ENCODE data around the gene MAD1L1. TPM values are rescaled to one million over a fixed set of nuclear protein-coding genes. Genes with fewer than 3 reads are reported as not detected.

MAD1L1 gene
- total RNA-seq, 2 donors from 2014 or later = 59.1 to 61.4 TPM

DNA sequence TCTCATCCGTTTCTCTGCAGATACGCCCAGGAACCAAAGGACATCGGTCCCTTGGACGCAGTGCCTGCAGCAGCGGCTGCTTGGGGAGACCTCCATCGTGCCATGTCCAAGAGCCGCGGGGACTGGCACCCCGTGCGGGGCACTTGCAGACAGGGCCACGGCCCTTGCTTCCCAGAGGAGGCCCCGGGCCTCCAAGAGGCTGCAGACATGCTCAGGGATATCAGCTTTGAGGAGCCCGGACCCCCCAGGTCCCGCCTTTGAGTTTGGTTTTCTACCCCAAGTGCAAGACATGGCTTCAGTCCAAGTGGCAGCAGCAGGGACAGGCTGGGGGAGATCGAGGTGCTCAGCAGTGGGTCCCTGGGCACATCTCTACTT lies 283.1 kb downstream of the MAD1L1 start:
- Histone ChIP-seq H3K4me3 (ENCODE audit: low read length) (no peak overlapping the region), H3K27me3 (ENCODE audit: control insufficient read depth, insufficient read depth, low read length, poor library complexity, severe bottlenecking) (no peaks in the 10 kb centered on the region), H3K4me1 (ENCODE audit: control insufficient read depth, insufficient read depth, low read length) (no peaks in the 10 kb centered on the region), H3K9me3 (ENCODE audit: control insufficient read depth, low read length) (no peaks in the 10 kb centered on the region), H3K9ac (ENCODE audit: extremely low read depth, low read length, poor library complexity, severe bottlenecking) (no peak overlapping the region), H3K27ac (ENCODE audit: low read depth, low read length) (no peak overlapping the region), H3K36me3 (ENCODE audit: control insufficient read depth, insufficient read depth, low read length) (no peaks in the 10 kb centered on the region)
- TF ChIP-seq, protein P1, sequence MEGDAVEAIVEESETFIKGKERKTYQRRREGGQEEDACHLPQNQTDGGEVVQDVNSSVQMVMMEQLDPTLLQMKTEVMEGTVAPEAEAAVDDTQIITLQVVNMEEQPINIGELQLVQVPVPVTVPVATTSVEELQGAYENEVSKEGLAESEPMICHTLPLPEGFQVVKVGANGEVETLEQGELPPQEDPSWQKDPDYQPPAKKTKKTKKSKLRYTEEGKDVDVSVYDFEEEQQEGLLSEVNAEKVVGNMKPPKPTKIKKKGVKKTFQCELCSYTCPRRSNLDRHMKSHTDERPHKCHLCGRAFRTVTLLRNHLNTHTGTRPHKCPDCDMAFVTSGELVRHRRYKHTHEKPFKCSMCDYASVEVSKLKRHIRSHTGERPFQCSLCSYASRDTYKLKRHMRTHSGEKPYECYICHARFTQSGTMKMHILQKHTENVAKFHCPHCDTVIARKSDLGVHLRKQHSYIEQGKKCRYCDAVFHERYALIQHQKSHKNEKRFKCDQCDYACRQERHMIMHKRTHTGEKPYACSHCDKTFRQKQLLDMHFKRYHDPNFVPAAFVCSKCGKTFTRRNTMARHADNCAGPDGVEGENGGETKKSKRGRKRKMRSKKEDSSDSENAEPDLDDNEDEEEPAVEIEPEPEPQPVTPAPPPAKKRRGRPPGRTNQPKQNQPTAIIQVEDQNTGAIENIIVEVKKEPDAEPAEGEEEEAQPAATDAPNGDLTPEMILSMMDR (conservative IDR thresholded peaks at IDR 0.05) = no peak
- no peak for DNase-seq
- WGBS, 2 experiments (ENCODE audit: insufficient coverage in 1 of 2, insufficient read length in 1 of 2) = 93 to 96% methylated on average over 9 to 15 of the region's 15 CpGs
- no peaks in the 10 kb centered on the region for H3K9me3 Mint-ChIP-seq
- no peak overlapping the region for H3K4me3 Mint-ChIP-seq
- peak overlapping the region; percentile 23 for H3K27ac Mint-ChIP-seq
- no peaks in the 10 kb centered on the region for H3K4me1 Mint-ChIP-seq
- H3K27me3 Mint-ChIP-seq (ENCODE audit: insufficient read depth) = no peaks in the 10 kb centered on the region
- no peaks in the 10 kb centered on the region for H3K36me3 Mint-ChIP-seq (ENCODE audit: low read depth)

DNA sequence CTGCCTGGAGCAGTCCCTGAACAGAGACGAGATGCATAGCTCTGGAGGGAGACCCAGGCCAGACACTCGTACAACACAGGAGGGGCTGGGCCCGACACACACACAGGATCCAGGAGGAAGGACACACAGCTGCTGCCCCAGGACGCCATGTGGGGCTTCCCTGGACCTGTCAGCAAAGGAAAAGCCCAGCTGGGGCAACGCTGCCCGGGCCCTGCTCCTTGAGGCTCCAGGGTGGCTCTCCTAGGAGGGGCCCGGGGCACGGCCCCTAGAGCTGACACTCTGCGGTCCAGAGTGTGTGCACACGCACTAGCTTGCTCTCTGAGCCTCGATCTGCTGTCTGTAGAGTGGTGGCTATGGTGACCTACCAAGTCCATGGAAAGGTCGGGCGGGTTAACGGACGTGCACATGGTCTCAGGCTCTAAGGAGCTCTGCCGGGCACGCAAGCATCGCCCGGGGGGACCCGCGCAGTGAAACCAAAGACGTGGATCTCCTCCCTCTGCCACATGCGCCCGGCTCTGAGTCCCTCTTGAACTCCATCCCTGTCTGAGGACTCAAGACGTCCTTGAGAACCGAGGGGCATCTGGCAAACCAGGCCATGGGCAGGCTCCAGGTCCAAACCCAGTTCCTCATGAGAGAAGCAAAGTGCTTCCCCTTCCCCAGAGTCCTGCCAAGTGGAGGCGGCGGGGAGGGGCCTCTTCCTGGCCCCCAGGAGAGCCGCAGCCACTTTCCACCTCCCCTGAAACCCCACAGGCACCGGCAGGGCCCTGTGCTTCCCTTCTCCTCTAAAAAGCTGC lies 283.7 kb downstream of the MAD1L1 start:
- H3K27ac ChIP-seq (ENCODE audit: low read depth, low read length) = no peak overlapping the region
- Mint-ChIP-seq H3K4me1 (no peaks in the 10 kb centered on the region), H3K4me3 (no peak overlapping the region), H3K27ac (no peak overlapping the region), H3K9me3 (no peaks in the 10 kb centered on the region), H3K27me3 (ENCODE audit: insufficient read depth) (no peaks in the 10 kb centered on the region), H3K36me3 (ENCODE audit: low read depth) (peaks cover 2% of the 10 kb centered on the region)
- H3K9me3 ChIP-seq (ENCODE audit: control insufficient read depth, low read length) = no peaks in the 10 kb centered on the region
- no peaks in the 10 kb centered on the region for H3K27me3 ChIP-seq (ENCODE audit: control insufficient read depth, insufficient read depth, low read length, poor library complexity, severe bottlenecking)
- H3K9ac ChIP-seq (ENCODE audit: extremely low read depth, low read length, poor library complexity, severe bottlenecking) = no peak overlapping the region
- no peaks in the 10 kb centered on the region for H3K4me1 ChIP-seq (ENCODE audit: control insufficient read depth, insufficient read depth, low read length)
- 90 to 94% methylated on average over 21 to 30 of the region's 30 CpGs for WGBS, 2 experiments (ENCODE audit: insufficient coverage in 1 of 2, insufficient read length in 1 of 2)
- no peak overlapping the region for H3K4me3 ChIP-seq (ENCODE audit: low read length)
- H3K36me3 ChIP-seq (ENCODE audit: control insufficient read depth, insufficient read depth, low read length) = no peaks in the 10 kb centered on the region
- DNase-seq = no peak
- TF ChIP-seq, protein P1 (conservative IDR thresholded peaks at IDR 0.05) = no peak

DNA sequence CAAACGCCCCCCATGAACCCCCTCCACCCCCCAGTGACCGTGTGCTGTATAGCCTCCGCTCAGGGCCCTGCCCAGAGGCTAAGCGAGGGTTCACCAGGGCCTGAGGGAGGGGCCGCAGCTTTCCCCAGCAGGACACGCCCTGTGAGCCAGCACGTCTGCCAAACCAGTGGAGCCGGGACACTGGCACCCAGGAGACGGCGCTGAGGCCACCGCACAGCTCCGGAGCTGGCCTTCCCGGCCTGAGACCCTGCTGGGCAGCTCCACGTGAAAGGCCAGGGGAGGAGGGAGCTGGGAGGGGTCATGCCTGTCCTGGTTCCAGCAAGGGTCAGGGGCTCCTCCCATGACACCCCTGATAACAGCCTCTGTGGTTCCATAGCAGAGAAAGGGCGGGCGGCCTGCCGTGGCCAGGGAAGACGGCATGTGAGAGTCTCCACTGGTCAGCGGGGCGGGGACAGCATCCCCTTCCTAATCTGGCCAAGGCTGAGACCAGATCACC lies 284.4 kb downstream of the MAD1L1 start:
- no peaks in the 10 kb centered on the region for H3K27me3 ChIP-seq (ENCODE audit: control insufficient read depth, insufficient read depth, low read length, poor library complexity, severe bottlenecking)
- H3K27me3 Mint-ChIP-seq (ENCODE audit: insufficient read depth) = no peaks in the 10 kb centered on the region
- TF ChIP-seq, protein P1 (conservative IDR thresholded peaks at IDR 0.05) = no peak
- 85 to 88% methylated on average over 15 to 20 of the region's 20 CpGs for WGBS, 2 experiments (ENCODE audit: insufficient coverage in 1 of 2, insufficient read length in 1 of 2)
- H3K36me3 ChIP-seq (ENCODE audit: control insufficient read depth, insufficient read depth, low read length) = no peaks in the 10 kb centered on the region
- H3K4me1 ChIP-seq (ENCODE audit: control insufficient read depth, insufficient read depth, low read length) = no peaks in the 10 kb centered on the region
- peaks cover 5% of the 10 kb centered on the region for H3K36me3 Mint-ChIP-seq (ENCODE audit: low read depth)
- no peak overlapping the region for H3K27ac Mint-ChIP-seq
- no peak overlapping the region for H3K9ac ChIP-seq (ENCODE audit: extremely low read depth, low read length, poor library complexity, severe bottlenecking)
- H3K9me3 ChIP-seq (ENCODE audit: control insufficient read depth, low read length) = no peaks in the 10 kb centered on the region
- peaks cover 3% of the 10 kb centered on the region for H3K4me1 Mint-ChIP-seq
- DNase-seq = no peak
- no peak overlapping the region for H3K27ac ChIP-seq (ENCODE audit: low read depth, low read length)
- no peaks in the 10 kb centered on the region for H3K9me3 Mint-ChIP-seq
- H3K4me3 ChIP-seq (ENCODE audit: low read length) = no peak overlapping the region
- H3K4me3 Mint-ChIP-seq = no peak overlapping the region

Data from endodermal cell (in vitro differentiated cells).